GM10847 (cell line): ENCODE results near the gene PER1.

Experiments
- POLR2A ChIP-seq: IDR thresholded peaks from 2 replicates; pipeline ENCODE4 v1.6.1; 2011; ENCODE audit not compliant: insufficient read length; ENCODE audit errors: extremely low read depth

Gene PER1, protein sequence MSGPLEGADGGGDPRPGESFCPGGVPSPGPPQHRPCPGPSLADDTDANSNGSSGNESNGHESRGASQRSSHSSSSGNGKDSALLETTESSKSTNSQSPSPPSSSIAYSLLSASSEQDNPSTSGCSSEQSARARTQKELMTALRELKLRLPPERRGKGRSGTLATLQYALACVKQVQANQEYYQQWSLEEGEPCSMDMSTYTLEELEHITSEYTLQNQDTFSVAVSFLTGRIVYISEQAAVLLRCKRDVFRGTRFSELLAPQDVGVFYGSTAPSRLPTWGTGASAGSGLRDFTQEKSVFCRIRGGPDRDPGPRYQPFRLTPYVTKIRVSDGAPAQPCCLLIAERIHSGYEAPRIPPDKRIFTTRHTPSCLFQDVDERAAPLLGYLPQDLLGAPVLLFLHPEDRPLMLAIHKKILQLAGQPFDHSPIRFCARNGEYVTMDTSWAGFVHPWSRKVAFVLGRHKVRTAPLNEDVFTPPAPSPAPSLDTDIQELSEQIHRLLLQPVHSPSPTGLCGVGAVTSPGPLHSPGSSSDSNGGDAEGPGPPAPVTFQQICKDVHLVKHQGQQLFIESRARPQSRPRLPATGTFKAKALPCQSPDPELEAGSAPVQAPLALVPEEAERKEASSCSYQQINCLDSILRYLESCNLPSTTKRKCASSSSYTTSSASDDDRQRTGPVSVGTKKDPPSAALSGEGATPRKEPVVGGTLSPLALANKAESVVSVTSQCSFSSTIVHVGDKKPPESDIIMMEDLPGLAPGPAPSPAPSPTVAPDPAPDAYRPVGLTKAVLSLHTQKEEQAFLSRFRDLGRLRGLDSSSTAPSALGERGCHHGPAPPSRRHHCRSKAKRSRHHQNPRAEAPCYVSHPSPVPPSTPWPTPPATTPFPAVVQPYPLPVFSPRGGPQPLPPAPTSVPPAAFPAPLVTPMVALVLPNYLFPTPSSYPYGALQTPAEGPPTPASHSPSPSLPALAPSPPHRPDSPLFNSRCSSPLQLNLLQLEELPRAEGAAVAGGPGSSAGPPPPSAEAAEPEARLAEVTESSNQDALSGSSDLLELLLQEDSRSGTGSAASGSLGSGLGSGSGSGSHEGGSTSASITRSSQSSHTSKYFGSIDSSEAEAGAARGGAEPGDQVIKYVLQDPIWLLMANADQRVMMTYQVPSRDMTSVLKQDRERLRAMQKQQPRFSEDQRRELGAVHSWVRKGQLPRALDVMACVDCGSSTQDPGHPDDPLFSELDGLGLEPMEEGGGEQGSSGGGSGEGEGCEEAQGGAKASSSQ (N-terminal part only)

GRCh38 chr17:8152112-8152775, at the start of gene PER1:
Gene PER1, minus strand, starts transcription at chr17:8152404. Its CDS starts 1,698 bp downstream, at chr17:8150706.
- peak; percentile 69 for TF ChIP-seq POLR2A

- TF ChIP-seq POLR2A: no peak
Observed at GRCh38 chr17:8192070-8192815, 40.0 kb upstream of the PER1 start.

GRCh38 chr17:8190506-8190905, 38.3 kb upstream of the PER1 start:
- TF ChIP-seq POLR2A: no peak

GRCh38 chr17:8189711-8190477, 37.7 kb upstream of the PER1 start, which contains the start of gene BORCS6:
Gene BORCS6, minus strand, starts transcription at chr17:8190180. Its CDS starts 40 bp downstream, at chr17:8190140.
- TF ChIP-seq POLR2A: peak; percentile 78

GRCh38 chr17:8189041-8189710, 37.0 kb upstream of the PER1 start:
- TF ChIP-seq POLR2A: no peak

DNA sequence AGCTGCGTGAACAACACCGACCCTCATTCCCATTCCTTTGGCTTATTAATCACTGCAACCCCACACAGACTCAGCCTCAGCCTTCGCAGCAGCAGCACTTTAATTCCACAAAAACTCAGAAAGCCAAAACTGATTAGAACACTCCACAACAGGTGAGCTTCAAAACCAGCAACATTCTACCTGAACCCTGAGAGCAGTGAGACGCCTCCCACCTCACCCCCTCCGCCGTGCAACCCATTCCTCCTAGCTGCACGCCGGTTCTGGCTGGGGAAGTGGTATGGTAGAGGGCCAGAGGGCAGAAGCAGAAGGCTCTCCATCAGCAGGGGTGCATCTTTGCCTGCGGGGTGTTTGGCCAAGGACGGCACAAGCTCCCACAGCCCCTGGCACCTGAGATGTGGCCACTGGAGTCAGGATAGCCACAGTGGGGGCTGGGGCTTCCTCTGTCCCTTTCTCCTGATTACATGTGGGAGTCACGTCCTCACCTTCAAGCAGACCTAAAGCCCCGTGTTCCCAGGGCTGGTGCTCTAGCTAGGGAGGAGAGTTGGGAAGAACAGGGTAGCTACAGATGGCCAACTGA, 36.1 kb upstream of the PER1 start:
- TF ChIP-seq POLR2A: no peak

GRCh38 chr17:8187517-8188262, 35.5 kb upstream of the PER1 start:
- TF ChIP-seq POLR2A: no peak

GRCh38 chr17:8186787-8187516, 34.7 kb upstream of the PER1 start:
- TF ChIP-seq POLR2A: no peak

DNA sequence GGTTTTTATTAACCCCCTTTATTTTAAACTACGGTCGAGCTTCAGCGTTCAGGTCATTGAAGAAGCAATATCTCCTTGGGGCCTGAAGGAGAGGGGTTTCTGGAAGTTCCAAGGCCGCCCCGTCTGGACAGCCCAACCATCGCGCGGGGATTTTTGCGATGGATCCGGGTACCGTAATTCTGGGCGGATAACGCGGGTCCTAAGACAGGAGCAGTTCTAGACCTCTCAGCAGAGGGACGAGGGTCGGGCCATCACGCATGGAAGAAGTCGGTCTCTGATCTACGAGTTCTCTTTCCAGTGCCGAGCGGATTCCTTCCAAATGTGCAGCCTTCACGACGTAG, 34.2 kb upstream of the PER1 start:
- no peak for TF ChIP-seq POLR2A

GRCh38 chr17:8185582-8186445, 33.6 kb upstream of the PER1 start:
- peak; percentile 40 for TF ChIP-seq POLR2A
